Smooth muscle cell of the brain vasculature (primary cell): ENCODE results near the gene DGCR8.

ENCODE experiments used
- DNase-seq: peaks from one replicate; pipeline ENCODE4 v3.0.0-alpha.2; 2012; ENCODE audit warnings: low read depth, low spot score

The DGCR8 gene

GRCh38 chr22:20052309-20053259 is 27.5 kb upstream of the DGCR8 start:
- DNase-seq, result no peak

- no peak for DNase-seq
These were observed 26.5 kb upstream of the DGCR8 start for GRCh38 chr22:20053407-20054033.

- no peak for DNase-seq
These were observed 26.0 kb upstream of the DGCR8 start for GRCh38 chr22:20054034-20054427.

DNA sequence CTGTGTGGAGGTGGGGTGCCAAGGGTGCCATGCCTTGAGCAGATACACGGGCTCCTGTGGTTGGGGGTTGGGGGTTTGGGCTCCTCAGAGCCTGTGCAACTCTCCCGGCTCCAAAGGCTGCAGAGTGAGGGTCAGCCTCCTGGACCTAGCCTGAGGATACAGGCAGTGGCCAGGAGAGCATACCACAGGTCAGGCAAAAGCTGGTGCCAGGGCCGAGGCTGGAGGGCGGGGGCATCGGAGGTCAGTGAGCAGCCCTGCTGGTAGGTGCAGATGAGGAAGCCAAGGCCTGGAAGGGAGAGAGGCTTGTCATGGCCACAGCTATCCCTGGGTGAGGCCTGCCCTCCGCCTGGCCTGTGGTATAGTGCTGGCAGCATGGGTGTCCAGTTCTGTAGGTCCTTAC is 25.6 kb upstream of the DGCR8 start:
- no peak for DNase-seq

DNA sequence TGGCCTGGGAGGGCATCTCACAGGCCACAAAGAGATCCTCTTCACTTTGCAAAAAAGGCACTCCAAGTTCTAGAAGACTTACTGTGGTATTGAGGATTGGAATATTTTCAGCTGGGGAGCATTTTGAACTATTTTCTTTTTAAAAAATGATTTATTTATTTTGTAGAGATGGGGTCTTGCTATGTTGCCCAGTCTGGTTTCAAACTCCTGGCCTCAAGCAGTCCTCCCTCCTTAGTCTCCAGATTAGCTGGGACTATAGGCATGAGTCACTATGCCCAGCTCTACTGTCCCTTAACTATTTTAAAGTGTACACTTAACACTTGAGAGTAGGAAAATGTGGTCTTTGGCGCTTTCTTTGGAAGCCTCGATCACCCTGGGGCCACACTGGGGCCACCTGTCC is 24.9 kb upstream of the DGCR8 start:
- DNase-seq, result no peak

DNA sequence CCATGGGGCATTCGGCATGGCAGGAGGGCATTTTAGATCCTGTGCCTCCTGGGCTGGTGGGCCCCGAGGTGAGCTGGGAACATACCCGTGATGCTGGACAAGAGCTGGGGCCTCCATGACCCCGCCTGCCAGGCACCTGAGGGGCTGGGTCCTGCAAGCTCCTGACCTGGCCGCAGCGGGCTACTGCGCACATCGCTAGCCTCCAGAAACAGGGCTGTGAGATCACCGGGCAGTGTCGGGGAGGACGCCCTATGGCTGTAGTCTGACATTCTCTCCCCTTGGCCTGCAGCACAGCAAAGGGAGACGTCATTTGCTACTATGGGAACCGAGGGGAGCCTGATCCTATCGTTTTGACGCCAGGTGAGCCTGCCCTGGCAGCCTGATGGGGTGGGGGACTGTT is 24.4 kb upstream of the DGCR8 start:
- DNase-seq, result no peak

GRCh38 chr22:20056161-20056560 is 23.9 kb upstream of the DGCR8 start:
- no peak for DNase-seq

- DNase-seq, result no peak
These were observed 23.2 kb upstream of the DGCR8 start for GRCh38 chr22:20056696-20057386.

- no peak for DNase-seq
These were observed 22.3 kb upstream of the DGCR8 start for GRCh38 chr22:20057596-20058268.

DNA sequence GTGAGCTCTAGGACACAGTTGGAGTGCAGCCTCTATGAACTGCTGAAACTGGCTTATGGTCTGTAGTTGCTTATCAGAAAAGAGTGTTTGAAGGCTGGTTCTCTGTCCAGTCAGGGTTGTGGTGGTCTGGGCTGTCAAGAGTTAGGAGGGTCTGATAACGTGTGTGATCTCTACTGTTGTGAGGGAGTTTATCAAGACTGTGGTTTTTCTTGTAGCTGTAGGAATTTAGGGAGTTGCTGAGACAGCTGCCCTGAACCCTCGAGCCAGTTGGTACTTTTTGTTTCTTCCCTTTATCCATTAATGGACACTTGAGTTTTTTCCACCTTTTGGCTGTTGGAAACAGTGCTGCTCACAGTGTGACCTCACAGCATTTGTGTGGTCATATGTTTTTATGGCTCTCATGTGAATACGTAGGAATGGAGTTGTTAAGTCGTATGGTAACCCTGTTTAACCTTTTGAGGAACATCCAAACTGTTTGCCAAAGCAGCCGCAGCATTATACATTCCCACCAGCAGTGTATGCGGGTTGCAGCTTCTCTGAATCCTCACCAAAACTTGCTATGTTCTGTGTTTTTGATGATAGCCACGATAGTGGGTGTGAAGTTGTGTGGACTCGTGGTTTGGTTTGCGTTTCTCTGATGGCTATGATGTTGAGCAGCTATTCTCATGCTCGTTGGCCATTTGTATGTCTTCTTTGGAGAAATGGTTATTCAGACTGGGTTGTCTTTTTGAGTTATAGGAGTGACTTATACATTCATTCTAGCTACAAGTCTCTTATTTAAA is 20.9 kb upstream of the DGCR8 start:
- DNase-seq, result no peak

DNA sequence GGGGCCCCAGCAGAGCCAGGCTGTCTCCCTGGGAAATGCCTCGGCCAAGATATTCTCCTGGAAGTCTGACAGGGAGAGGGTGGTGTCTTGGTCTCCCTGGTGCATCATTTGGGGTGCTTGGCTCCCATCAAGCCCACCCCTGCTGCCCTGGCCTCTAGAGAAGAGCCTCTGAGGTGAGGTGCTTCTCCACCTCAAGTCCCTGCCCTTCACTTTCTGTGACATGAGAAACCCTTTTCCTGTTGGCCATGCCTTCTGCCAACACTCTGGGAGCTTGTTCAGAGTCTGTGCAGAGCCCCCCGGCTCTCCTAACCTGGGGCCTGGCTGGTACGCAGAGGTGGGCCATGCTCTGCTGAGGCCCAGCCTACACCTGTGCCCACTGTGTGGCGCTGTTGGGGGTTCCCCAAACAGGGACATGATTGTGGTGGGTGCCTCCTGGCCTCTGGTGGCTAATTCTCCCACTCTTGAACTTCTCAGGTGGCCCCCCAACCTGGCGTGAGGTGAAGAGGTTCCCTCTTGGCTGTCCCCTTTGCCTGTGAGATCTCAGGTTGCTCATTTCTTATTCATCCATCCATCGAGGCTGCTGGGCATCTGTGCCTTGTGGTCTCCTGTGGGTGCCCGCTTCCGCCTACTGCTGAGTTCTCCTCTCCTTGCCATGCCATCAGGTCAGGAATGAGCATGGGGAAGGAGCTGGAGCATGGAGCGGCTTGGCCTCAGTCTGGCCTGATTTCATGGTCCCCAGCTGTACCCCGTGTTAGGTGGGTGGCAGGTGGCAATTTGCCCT is 19.2 kb upstream of the DGCR8 start:
- no peak for DNase-seq

DNA sequence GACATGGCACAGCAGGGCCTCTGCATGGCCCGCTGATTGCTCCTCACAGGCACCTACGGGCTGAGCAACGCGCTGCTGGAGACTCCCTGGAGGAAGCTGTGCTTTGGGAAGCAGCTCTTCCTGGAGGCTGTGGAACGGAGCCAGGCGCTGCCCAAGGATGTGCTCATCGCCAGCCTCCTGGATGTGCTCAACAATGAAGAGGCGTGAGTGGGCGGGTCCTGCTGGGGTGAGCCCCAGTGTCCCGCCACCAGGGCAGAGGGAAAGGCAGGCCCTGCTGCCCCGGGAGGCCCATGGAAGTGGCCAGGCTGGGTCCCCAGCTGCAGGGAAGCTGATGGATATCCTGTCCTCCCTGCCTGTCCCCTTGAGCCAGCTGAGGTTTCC is 18.6 kb upstream of the DGCR8 start:
- no peak for DNase-seq

- no peak for DNase-seq
These were observed 17.8 kb upstream of the DGCR8 start for GRCh38 chr22:20062043-20062765.

DNA sequence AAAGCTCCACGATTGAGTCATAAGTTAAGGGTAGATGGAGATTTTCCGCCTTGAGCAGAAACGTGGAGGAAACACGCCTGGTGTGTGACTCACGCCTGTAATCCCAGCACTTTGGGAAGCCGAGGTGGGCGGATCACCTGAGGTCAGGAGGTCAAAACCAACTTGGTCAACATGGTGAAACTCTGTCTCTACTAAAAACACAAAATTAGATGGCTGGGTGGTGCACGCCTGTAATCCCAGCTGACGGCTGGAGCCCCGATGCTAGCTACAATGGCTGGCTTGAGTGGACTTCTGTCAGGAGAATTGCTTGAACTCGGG is 17.3 kb upstream of the DGCR8 start:
- DNase-seq, result no peak

GRCh38 chr22:20063271-20064139 is 16.5 kb upstream of the DGCR8 start:
- DNase-seq, result no peak

DNA sequence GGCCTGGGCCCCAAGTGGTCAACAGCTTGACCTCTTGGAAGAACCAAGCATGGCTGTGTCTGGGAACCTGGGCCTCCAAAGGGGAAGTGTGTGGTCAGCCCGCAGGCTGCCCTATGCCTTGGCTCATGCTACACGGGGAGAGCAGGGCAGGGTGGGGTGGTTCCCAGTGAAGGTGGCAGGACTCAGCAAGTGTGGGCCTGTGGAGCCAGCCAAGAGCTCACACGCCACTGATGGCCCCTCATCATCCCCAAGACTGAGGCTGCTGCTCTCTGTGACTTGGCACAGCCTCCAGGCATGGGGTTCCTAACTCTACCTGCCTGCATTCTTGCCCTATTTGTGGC is 15.9 kb upstream of the DGCR8 start:
- no peak for DNase-seq

DNA sequence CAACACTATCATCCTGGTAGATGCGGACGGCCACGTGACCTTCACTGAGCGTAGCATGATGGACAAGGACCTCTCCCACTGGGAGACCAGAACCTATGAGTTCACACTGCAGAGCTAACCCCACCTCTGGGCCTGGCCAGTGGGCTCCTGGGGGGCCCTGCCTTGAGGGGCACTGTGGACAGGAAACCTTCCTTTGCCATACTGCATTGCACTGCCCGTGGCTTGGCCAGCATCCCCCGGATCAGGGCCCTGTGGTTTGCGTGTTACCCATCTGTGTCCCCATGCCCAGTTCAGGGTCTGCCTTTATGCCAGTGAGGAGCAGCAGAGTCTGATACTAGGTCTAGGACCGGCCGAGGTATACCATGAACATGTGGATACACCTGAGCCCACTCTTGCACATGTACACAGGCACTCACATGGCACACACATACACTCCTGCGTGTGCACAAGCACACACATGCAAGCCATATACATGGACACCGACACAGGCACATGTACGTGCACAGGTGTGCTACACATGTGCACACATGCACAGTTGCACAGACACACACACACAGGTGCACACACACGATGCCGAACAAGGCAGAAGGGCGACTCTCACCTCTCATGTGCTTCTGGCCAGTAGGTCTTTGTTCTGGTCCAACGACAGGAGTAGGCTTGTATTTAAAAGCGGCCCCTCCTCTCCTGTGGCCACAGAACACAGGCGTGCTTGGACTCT is 15.3 kb upstream of the DGCR8 start:
- DNase-seq, result no peak

GRCh38 chr22:20065896-20066616 is 14.0 kb upstream of the DGCR8 start:
- no peak for DNase-seq
